HepG2 (cell line): ENCODE results near the gene KIFC1. TPM values are rescaled to one million over a fixed set of nuclear protein-coding genes. Genes with fewer than 3 reads are reported as not detected.

Experiments
- DZIP1 ChIP-seq: sonication (generic); formaldehyde crosslinking; IDR thresholded peaks from 2 replicates; pipeline ENCODE4 v1.5.0; 2020; ENCODE audit warnings: mild to moderate bottlenecking, missing genetic modification reagents
- HMGXB4 ChIP-seq, 2 experiments: sonication (generic) in 1 of 2; formaldehyde crosslinking in 1 of 2; IDR thresholded peaks; 2 replicates each; pipeline versions ENCODE4 v1.4.0 to v1.6.1; 2018 to 2020; ENCODE audit warnings: missing genetic modification reagents in 2 of 2, borderline replicate concordance in 1 of 2, low read depth in 1 of 2, mild to moderate bottlenecking in 1 of 2, missing biosample characterization in 1 of 2
- HNF4G ChIP-seq, 2 experiments: sonication (generic) in 1 of 2; formaldehyde crosslinking in 1 of 2; IDR thresholded peaks; 2 replicates each; pipeline versions ENCODE4 v1.4.0 to v1.6.1; 2011 to 2020; ENCODE audit warnings: borderline replicate concordance in 2 of 2, low read depth in 2 of 2, mild to moderate bottlenecking in 2 of 2, low read length in 1 of 2, missing genetic modification reagents in 1 of 2, moderate library complexity in 1 of 2
- PLRG1 ChIP-seq: fragments of 450-650 bp; conservative IDR thresholded peaks from 2 replicates; pipeline ENCODE4 v1.6.1; 2016
- RFX3 ChIP-seq: IDR thresholded peaks from 2 replicates; pipeline ENCODE4 v1.6.1; 2016; ENCODE audit warnings: missing biosample characterization, missing genetic modification reagents
- SNAPC5 ChIP-seq: sonication (generic); formaldehyde crosslinking; IDR thresholded peaks from 2 replicates; pipeline ENCODE4 v1.8.1; 2023; ENCODE audit warnings: mild to moderate bottlenecking, missing genetic modification reagents, borderline replicate concordance
- SPEN ChIP-seq: sonication (generic); formaldehyde crosslinking; IDR thresholded peaks from 2 replicates; pipeline ENCODE4 v1.5.1; 2020; ENCODE audit warnings: low read depth, mild to moderate bottlenecking, missing genetic modification reagents
- TGIF2 ChIP-seq: IDR thresholded peaks from 2 replicates; pipeline ENCODE4 v1.6.1; 2016; ENCODE audit warnings: control low read depth, missing compliant biosample characterization
- ZBTB10 ChIP-seq: sonication (generic); formaldehyde crosslinking; IDR thresholded peaks from 2 replicates; pipeline ENCODE4 v1.4.0; 2020; ENCODE audit warnings: missing genetic modification reagents, borderline replicate concordance
- ZNF138 ChIP-seq: sonication (generic); formaldehyde crosslinking; IDR thresholded peaks from 2 replicates; pipeline ENCODE4 v1.5.0; 2020; ENCODE audit warnings: mild to moderate bottlenecking, low read depth, missing genetic modification reagents
- ZNF674 ChIP-seq: sonication (generic); formaldehyde crosslinking; IDR thresholded peaks from 2 replicates; pipeline ENCODE4 v1.5.0; 2020; ENCODE audit warnings: low read depth, mild to moderate bottlenecking, missing genetic modification reagents
- polyA plus RNA-seq, 8 experiments: library from polyadenylated mRNA; depleted of rRNA in 3 of 8; stranded (reverse) in 7 of 8; unstranded in 1 of 8; fragments of >200 nt; fragmentation: Illumina TruSeq in 4 of 8; extraction: Trizol in 4 of 8; gene quantifications; 2 replicates each; pipeline versions ENCODE4 v1.2.1 to v1.2.3, GENCODE V29; 2011 to 2016; ENCODE audit warnings: low read depth in 4 of 8, missing spikeins in 1 of 8, mixed read lengths in 1 of 8; ENCODE audit not compliant: insufficient read depth in 1 of 8
- total RNA-seq, 5 experiments: library from RNA; depleted of rRNA; stranded (reverse); fragments of >200 nt; fragmentation: Illumina TruSeq; extraction: Trizol; gene quantifications; 2 replicates each; pipeline ENCODE4 v1.2.3, GENCODE V29; 2016; ENCODE audit warnings: low read depth in 1 of 5

The KIFC1 gene
- total and polyA plus RNA-seq, 2 of the 13 experiments (the other 11 are each of a cell fraction or from before 2014, with no cell fraction given) = 25.0 to 45.5 TPM

- TF ChIP-seq RFX3 (CRISPR knock-in tag) (0 out of 2 replicates have a peak, but pooled peaks have one; percentile 38), PLRG1 (no peak), SPEN (CRISPR knock-in tag) (peak; percentile 91), TGIF2 (CRISPR knock-in tag) (peak; percentile 89), HMGXB4 (CRISPR knock-in tag; IDR thresholded peaks at IDR 0.05; ENCODE audit: borderline replicate concordance in 1 of 2, low read depth in 1 of 2) (peak; percentile 92 to 99), ZNF674 (CRISPR knock-in tag) (peak; percentile 43; the same call in 1 of the 2 replicates), HNF4G (IDR thresholded peaks at IDR 0.05; ENCODE audit: borderline replicate concordance, low read depth, low read length) (no peak), HNF4G (CRISPR knock-in tag; IDR thresholded peaks at IDR 0.05; ENCODE audit: borderline replicate concordance, low read depth) (0 out of 2 replicates have a peak, but pooled peaks have one; percentile 26), SNAPC5 (CRISPR knock-in tag) (peak; percentile 39; the same call in 1 of the 2 replicates), DZIP1 (CRISPR knock-in tag) (peak; percentile 1; the same call in 1 of the 2 replicates), ZBTB10 (CRISPR knock-in tag) (peak; percentile 35; the same call in 1 of the 2 replicates), ZNF138 (peak; percentile 54; the same call in 1 of the 2 replicates)
These were observed at the start of gene KIFC1 (continued) for GRCh38 chr6:33391278-33391921.
